H1 (cell line): Measurements from ENCODE around the gene JDP2. TPM values are rescaled to one million over a fixed set of nuclear protein-coding genes. Genes with fewer than 3 reads are reported as not detected.

Experiments
- POLR2A ChIP-seq, 2 experiments: IDR thresholded peaks; 1 replicate in 1 of 2; 2 replicates in 1 of 2; pipeline ENCODE4 v1.6.1; 2011; ENCODE audit warnings: low read depth in 2 of 2, low read length in 2 of 2, mild to moderate bottlenecking in 2 of 2; ENCODE audit errors: control extremely low read depth in 1 of 2
- RAD21 ChIP-seq, 2 experiments: IDR thresholded peaks in 1 of 2; conservative IDR thresholded peaks in 1 of 2; 2 replicates each; pipeline ENCODE4 v1.6.1; 2011; ENCODE audit warnings: low read depth in 2 of 2, low read length in 2 of 2, improper control_type of control experiment in 1 of 2, inconsistent platforms in 1 of 2, mild to moderate bottlenecking in 1 of 2, moderate library complexity in 1 of 2
- polyA plus RNA-seq, 7 experiments: library from polyadenylated mRNA; depleted of rRNA in 3 of 7; stranded (reverse) in 5 of 7; unstranded in 2 of 7; fragments of >200 nt in 5 of 7; fragments of 200-250 nt in 2 of 7; gene quantifications; 1 replicate in 5 of 7; 2 replicates in 1 of 7; 4 replicates in 1 of 7; pipeline versions ENCODE4 v1.2.1 to v1.2.3, GENCODE V29; 2011 to 2013; ENCODE audit warnings: missing spikeins in 2 of 7, mixed read lengths in 2 of 7
- total RNA-seq: library from RNA; stranded (reverse); fragmentation: NEBNext Ultra II Directional; extraction: Animal tissue kit (Norgen Biotek cat#: 25700); gene quantifications from 2 replicates; pipeline ENCODE4 v1.2.1, GENCODE V29; 2021

Gene JDP2
- total and polyA plus RNA-seq, 2 of the 8 experiments (the other 6 are each of a cell fraction or from before 2014, with no cell fraction given): 8.9 to 27.2 TPM

DNA sequence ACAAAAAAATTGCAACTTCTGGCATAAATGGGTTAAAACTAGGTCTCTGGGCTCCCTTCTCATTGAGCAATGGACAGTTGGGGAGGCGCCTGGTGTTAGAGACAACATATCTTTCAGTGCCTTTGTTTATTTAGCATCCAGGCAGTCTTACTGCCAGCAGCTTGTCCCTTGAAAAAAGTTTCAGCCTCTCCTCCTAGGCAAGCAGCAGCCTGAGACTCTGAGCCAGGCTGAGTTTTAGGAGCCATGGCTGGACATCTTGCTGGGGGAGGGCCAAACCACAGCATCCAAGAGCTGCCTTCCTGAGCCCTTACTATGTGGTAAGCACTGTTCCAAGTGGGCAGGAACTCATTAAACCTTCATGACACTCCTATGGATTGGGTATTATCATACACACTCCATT, 10.1 kb upstream of the JDP2 start (continued):
- TF ChIP-seq POLR2A (IDR thresholded peaks at IDR 0.05; ENCODE audit: control extremely low read depth in 1 of 2, low read depth in 2 of 2, low read length in 2 of 2) (no peak), RAD21 (IDR thresholded peaks at IDR 0.05 in 1 of 2, conservative IDR thresholded peaks at IDR 0.05 in 1 of 2; ENCODE audit: low read depth in 2 of 2, low read length in 2 of 2) (no peak)
- TF ChIP-seq, all 59 proteins: peak for 0
